ENCODE data around the gene C2CD2.
"Not testable (repeated sequence)": the region's sequence is repeated elsewhere in the genome, so short reads cannot be mapped to it uniquely, and the experiment has no call there.

C2CD2 gene

GRCh38 chr21:41973861-41974751 lies 20.3 kb upstream of the C2CD2 start:
- FAIRE-seq = no peak

- FAIRE-seq = no peak
Measured at GRCh38 chr21:41973427-41973831, 19.6 kb upstream of the C2CD2 start.

- FAIRE-seq = no peak
Measured at GRCh38 chr21:41972511-41973205, 18.8 kb upstream of the C2CD2 start.

- FAIRE-seq = no peak
Measured at GRCh38 chr21:41971891-41972290, 18.1 kb upstream of the C2CD2 start.

- FAIRE-seq = no peak
Measured at GRCh38 chr21:41970751-41971653, 17.2 kb upstream of the C2CD2 start.

GRCh38 chr21:41970106-41970391 lies 16.2 kb upstream of the C2CD2 start:
- FAIRE-seq = no peak

- no peak for FAIRE-seq
Measured at GRCh38 chr21:41967708-41968107, 13.9 kb upstream of the C2CD2 start.

GRCh38 chr21:41966872-41967621 lies 13.2 kb upstream of the C2CD2 start:
- FAIRE-seq = no peak

- no peak for FAIRE-seq
Measured at GRCh38 chr21:41966041-41966833, 12.4 kb upstream of the C2CD2 start.

GRCh38 chr21:41965461-41966013 lies 11.7 kb upstream of the C2CD2 start:
- no peak for FAIRE-seq

GRCh38 chr21:41965045-41965444 lies 11.2 kb upstream of the C2CD2 start:
- no peak for FAIRE-seq

- no peak for FAIRE-seq
Measured at GRCh38 chr21:41964171-41964570, 10.4 kb upstream of the C2CD2 start.

GRCh38 chr21:41962425-41962966 lies 8.7 kb upstream of the C2CD2 start:
- FAIRE-seq = no peak

GRCh38 chr21:41961753-41962152 lies 7.9 kb upstream of the C2CD2 start:
- no peak for FAIRE-seq

GRCh38 chr21:41961282-41961701 lies 7.5 kb upstream of the C2CD2 start:
- no peak for FAIRE-seq

GRCh38 chr21:41960386-41960785 lies 6.6 kb upstream of the C2CD2 start:
- no peak for FAIRE-seq

GRCh38 chr21:41959697-41960096 lies 5.9 kb upstream of the C2CD2 start:
- not testable (repeated sequence) for FAIRE-seq

- no peak for FAIRE-seq
Measured at GRCh38 chr21:41958886-41959563, 5.2 kb upstream of the C2CD2 start.

GRCh38 chr21:41957991-41958766 lies 4.4 kb upstream of the C2CD2 start:
- FAIRE-seq = no peak
